GM18498 (cell line): Measurements from ENCODE around the gene STAT4.

ENCODE experiments used
- ATAC-seq: cut with Tn5 transposase; IDR thresholded peaks from one replicate; pipeline ENCODE4 v1.9.1; 2021; ENCODE audit warnings: mild to moderate bottlenecking, moderate library complexity; ENCODE audit not compliant: unreplicated experiment

Gene STAT4

GRCh38 chr2:191145769-191146471, 4.9 kb downstream of the STAT4 start:
- no peak for ATAC-seq

GRCh38 chr2:191144217-191144616, 6.6 kb downstream of the STAT4 start:
- ATAC-seq = no peak

GRCh38 chr2:191143791-191144190, 7.0 kb downstream of the STAT4 start:
- ATAC-seq = no peak

GRCh38 chr2:191128911-191129304, 21.9 kb downstream of the STAT4 start:
- ATAC-seq = no peak

GRCh38 chr2:191128172-191128910, 22.5 kb downstream of the STAT4 start:
- peak; percentile 95 for ATAC-seq

GRCh38 chr2:191127235-191127634, 23.6 kb downstream of the STAT4 start:
- no peak for ATAC-seq

GRCh38 chr2:191126386-191127085, 24.3 kb downstream of the STAT4 start:
- ATAC-seq = peak; percentile 54

GRCh38 chr2:191125646-191126045, 25.1 kb downstream of the STAT4 start:
- no peak for ATAC-seq

GRCh38 chr2:191122638-191123294, 28.0 kb downstream of the STAT4 start:
- no peak for ATAC-seq

- no peak for ATAC-seq
Observed at GRCh38 chr2:191117341-191117740, 33.5 kb downstream of the STAT4 start.

- ATAC-seq = peak; percentile 26
Observed at GRCh38 chr2:191115804-191116203, 35.0 kb downstream of the STAT4 start.

- peak; percentile 64 for ATAC-seq
Observed at GRCh38 chr2:191115391-191115790, 35.4 kb downstream of the STAT4 start.

GRCh38 chr2:191114403-191114886, 36.3 kb downstream of the STAT4 start:
- ATAC-seq = peak; percentile 82

- no peak for ATAC-seq
Observed at GRCh38 chr2:191113761-191114160, 37.0 kb downstream of the STAT4 start.

- ATAC-seq = no peak
Observed at GRCh38 chr2:191112448-191112901, 38.3 kb downstream of the STAT4 start.

- ATAC-seq = no peak
Observed at GRCh38 chr2:191109888-191110287, 40.9 kb downstream of the STAT4 start.

GRCh38 chr2:191108331-191108730, 42.5 kb downstream of the STAT4 start:
- no peak for ATAC-seq

- no peak for ATAC-seq
Observed at GRCh38 chr2:191105082-191105481, 45.7 kb downstream of the STAT4 start.

- no peak for ATAC-seq
Observed at GRCh38 chr2:191103774-191104173, 47.0 kb downstream of the STAT4 start.

- ATAC-seq = no peak
Observed at GRCh38 chr2:191100216-191100615, 50.6 kb downstream of the STAT4 start.

GRCh38 chr2:191087311-191087710, 63.5 kb downstream of the STAT4 start:
- ATAC-seq = no peak
